ENCODE data around the gene BCAP29.

The BCAP29 gene

DNA sequence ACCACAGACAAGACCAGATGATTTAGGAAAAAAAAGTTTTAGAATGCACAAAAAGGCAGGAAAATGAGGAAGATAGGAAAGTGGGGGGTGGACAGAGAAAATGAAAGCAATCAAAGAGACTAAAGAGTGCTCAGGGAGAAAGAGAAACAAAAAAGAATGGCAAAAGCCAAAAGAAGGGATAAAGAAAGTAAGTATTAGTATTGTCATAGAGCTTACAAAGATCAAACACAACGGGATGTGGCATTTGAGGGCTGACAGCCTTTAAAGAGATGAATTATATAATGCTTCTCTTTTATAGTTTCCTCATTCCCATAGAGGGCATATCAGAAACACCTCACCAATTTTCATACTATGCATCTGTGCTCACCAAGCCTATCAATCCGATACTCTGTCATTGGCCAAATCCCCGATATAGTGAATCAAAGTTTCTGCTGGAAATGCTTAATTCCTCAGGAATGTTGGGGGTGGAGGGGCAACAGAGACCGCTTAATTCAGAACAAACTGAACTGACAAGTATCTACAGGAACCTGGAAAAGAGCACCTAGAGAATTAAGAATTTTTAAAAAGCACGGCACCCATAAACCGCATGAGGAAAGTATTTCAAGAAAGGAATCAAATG, 19.0 kb upstream of the BCAP29 start:
- H3K9me3 ChIP-seq (ENCODE audit: severe bottlenecking): no peaks in the 10 kb centered on the region
- DNase-seq (ENCODE audit: low spot score) (no peak), ATAC-seq (ENCODE audit: low read depth) (peak; percentile 45)
- H3K4me1 ChIP-seq (ENCODE audit: insufficient read depth, poor library complexity, severe bottlenecking): peaks cover 37% of the 10 kb centered on the region
- H3K36me3 ChIP-seq (ENCODE audit: low read depth): peaks cover 40% of the 10 kb centered on the region
- TF ChIP-seq, protein P1, sequence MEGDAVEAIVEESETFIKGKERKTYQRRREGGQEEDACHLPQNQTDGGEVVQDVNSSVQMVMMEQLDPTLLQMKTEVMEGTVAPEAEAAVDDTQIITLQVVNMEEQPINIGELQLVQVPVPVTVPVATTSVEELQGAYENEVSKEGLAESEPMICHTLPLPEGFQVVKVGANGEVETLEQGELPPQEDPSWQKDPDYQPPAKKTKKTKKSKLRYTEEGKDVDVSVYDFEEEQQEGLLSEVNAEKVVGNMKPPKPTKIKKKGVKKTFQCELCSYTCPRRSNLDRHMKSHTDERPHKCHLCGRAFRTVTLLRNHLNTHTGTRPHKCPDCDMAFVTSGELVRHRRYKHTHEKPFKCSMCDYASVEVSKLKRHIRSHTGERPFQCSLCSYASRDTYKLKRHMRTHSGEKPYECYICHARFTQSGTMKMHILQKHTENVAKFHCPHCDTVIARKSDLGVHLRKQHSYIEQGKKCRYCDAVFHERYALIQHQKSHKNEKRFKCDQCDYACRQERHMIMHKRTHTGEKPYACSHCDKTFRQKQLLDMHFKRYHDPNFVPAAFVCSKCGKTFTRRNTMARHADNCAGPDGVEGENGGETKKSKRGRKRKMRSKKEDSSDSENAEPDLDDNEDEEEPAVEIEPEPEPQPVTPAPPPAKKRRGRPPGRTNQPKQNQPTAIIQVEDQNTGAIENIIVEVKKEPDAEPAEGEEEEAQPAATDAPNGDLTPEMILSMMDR (IDR thresholded peaks at IDR 0.05; ENCODE audit: poor library complexity, severe bottlenecking): no peak
- peak overlapping the region; percentile 90 for H3K27ac ChIP-seq (ENCODE audit: poor library complexity, severe bottlenecking)
- H3K4me3 ChIP-seq (ENCODE audit: severe bottlenecking): peak overlapping the region; percentile 9
- no peaks in the 10 kb centered on the region for H3K27me3 ChIP-seq (ENCODE audit: insufficient read depth, poor library complexity, severe bottlenecking)

DNA sequence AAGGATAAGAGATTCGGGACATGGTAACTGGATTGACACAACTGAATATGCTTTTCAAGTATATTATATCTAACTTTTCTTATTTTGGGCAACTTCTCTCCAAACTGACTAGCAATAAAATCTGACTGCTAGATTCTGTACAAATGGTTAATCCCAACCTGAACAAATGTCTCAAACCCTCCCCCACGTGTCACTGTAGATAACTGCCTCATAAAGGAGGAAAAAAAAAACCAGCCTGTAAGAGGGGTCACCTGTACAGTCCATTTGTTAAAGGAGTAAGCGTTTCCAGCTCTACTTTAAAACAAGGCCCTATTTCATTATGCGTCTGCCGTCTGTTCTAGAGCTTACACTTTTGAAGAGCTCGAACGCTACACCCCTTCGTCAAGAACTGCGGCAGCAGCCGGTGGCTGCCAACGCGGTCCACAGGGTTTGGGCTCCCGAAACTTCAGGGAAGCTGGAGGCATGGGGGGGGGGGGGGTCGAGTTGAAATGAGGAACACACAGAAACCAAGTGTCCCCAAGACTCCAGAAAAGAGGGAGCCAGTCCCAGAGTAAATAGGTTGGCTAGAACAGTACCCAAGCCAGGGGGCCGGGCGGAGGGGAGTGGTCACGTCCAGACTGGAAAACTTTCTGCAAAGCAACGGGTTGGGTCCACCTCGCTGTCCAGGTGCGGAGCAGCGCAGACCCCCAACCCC, 16.8 kb upstream of the BCAP29 start:
- ATAC-seq (ENCODE audit: low read depth) (peak; percentile 49), DNase-seq (ENCODE audit: low spot score) (peak; percentile 64)
- Histone ChIP-seq H3K27me3 (ENCODE audit: insufficient read depth, poor library complexity, severe bottlenecking) (no peaks in the 10 kb centered on the region), H3K9me3 (ENCODE audit: severe bottlenecking) (no peaks in the 10 kb centered on the region), H3K36me3 (ENCODE audit: low read depth) (peaks cover 32% of the 10 kb centered on the region), H3K27ac (ENCODE audit: poor library complexity, severe bottlenecking) (peak overlapping the region; percentile 90), H3K4me1 (ENCODE audit: insufficient read depth, poor library complexity, severe bottlenecking) (peaks cover 37% of the 10 kb centered on the region), H3K4me3 (ENCODE audit: severe bottlenecking) (peak overlapping the region; percentile 94)
- TF ChIP-seq, protein P1 (IDR thresholded peaks at IDR 0.05; ENCODE audit: poor library complexity, severe bottlenecking): no peak

DNA sequence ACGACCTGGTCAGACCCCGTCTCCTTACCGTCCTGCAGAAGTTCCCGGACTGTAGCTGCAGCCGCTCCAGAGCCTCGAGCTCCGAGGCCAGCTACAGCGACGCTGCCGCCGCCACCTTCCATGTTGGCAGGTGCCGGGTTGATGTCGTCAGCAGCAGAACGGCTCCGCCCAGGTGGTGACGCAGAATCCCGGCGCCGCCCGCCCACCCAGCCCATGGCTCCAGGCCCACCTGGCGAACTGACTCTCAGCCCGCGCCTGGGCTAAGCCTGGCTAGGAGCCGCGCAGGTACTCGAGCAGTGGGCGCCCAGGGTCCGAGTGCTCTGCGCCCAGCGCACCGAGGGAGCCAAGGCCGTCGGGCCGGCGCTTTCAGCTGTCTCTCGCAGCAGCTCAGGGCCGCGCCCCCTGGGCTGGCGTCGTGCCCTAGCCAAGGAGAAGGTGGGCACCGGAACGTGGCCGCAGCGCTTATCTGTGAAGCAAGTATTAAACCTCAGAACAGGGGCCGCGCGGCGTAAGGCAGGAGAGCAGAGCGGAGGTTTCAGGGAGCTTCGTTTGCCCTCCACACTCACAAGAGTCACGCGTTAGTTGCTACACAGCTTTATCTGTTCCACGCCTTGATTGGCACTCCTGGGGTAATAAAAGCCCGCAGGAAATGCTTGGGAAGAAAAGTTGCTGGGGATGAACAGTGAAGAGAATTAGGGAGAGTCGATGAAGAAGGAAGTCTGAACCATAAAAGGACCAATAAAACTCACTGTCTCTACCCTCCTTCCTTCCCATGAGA, 16.1 kb upstream of the BCAP29 start, which contains the start of the genes COG5 and DUS4L:
Gene COG5 (minus strand): TSS at position 146 of the 778 bp plus-strand sequence. CDS start 24 bp downstream, at position 122.
Gene DUS4L (plus strand): TSS at position 197 of the 778 bp plus-strand sequence. CDS start 3,100 bp downstream, outside the sequence.
- DNase-seq (ENCODE audit: low spot score) (peak; percentile 70), ATAC-seq (ENCODE audit: low read depth) (peak; percentile 50)
- H3K27ac ChIP-seq (ENCODE audit: poor library complexity, severe bottlenecking): peak within 1 kb of the TSS; percentile 90
- no peaks in the 10 kb centered on the region for H3K9me3 ChIP-seq (ENCODE audit: severe bottlenecking)
- H3K27me3 ChIP-seq (ENCODE audit: insufficient read depth, poor library complexity, severe bottlenecking): no peaks in the 10 kb centered on the region
- peaks cover 37% of the 10 kb centered on the region for H3K36me3 ChIP-seq (ENCODE audit: low read depth)
- H3K4me1 ChIP-seq (ENCODE audit: insufficient read depth, poor library complexity, severe bottlenecking): peaks cover 37% of the 10 kb centered on the region
- H3K4me3 ChIP-seq (ENCODE audit: severe bottlenecking): peak within 1 kb of the TSS; percentile 94
- TF ChIP-seq, protein P1 (IDR thresholded peaks at IDR 0.05; ENCODE audit: poor library complexity, severe bottlenecking): no peak

DNA sequence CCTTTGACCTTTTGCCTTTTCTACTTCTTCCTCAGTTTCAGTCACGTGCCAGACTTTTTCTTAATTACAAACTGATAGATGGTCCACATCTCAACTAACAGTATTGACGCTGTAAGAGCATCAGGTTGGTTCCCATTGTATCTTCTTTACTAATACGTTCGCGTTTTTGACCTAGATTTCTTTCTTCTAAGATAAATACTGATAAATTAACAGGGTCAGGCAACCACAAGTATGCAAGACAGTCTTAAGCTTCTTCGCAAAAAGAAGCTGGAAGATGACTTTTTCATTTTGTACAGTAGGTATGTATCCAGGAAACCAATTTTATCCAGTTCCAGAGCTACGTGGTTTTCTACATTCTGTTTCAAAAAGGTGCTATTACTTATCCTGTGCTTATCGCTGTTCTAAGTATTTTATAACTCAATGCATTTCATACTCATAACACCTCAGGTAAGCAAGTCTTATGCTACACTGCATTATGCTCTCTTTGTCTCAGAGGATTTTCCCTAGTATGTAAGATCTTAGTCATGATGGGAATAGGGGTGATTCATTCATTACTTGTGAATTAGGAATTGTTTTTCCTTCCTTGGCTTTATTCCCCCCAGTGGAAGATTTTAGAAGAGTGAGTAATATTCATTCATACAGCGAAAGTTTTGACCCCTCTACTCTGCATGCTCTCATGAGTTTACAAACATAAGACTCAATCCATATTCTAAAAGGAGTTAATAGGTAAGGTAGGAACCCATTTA, 15.3 kb upstream of the BCAP29 start:
- Histone ChIP-seq H3K36me3 (ENCODE audit: low read depth) (peaks cover 34% of the 10 kb centered on the region), H3K4me1 (ENCODE audit: insufficient read depth, poor library complexity, severe bottlenecking) (peaks cover 29% of the 10 kb centered on the region), H3K4me3 (ENCODE audit: severe bottlenecking) (peak overlapping the region; percentile 94), H3K27me3 (ENCODE audit: insufficient read depth, poor library complexity, severe bottlenecking) (no peaks in the 10 kb centered on the region), H3K27ac (ENCODE audit: poor library complexity, severe bottlenecking) (peak overlapping the region; percentile 90), H3K9me3 (ENCODE audit: severe bottlenecking) (no peaks in the 10 kb centered on the region)
- peak; percentile 75 for ATAC-seq (ENCODE audit: low read depth)
- no peak for DNase-seq (ENCODE audit: low spot score)
- TF ChIP-seq, protein P1 (IDR thresholded peaks at IDR 0.05; ENCODE audit: poor library complexity, severe bottlenecking): peak; percentile 15

All from RWPE2 (cell line).